Stomach (tissue), 9 donors: ENCODE measurements around the gene GPR62. TPM values are rescaled to one million over a fixed set of nuclear protein-coding genes. Genes with fewer than 3 reads are reported as not detected.

Source experiments
- DNase-seq, 2 donors: peaks; one replicate each; pipeline versions ENCODE4 v3.0.0 to v3.0.0-alpha.2; 2013 to 2019
- H3K27ac ChIP-seq, 5 donors: fragments of 200-600 bp in 4 of 5; sonication (generic) in 4 of 5; one replicate each; pipeline ENCODE4 v1.5.1; 2013 to 2019; ENCODE audit warnings: mild to moderate bottlenecking in 1 of 5, moderate library complexity in 1 of 5
- H3K27me3 ChIP-seq, 3 donors: fragments of 200-600 bp; sonication (generic); one replicate each; pipeline ENCODE4 v1.5.1; 2017 to 2019; ENCODE audit warnings: mixed run types in 1 of 3
- H3K36me3 ChIP-seq, 4 donors: fragments of 200-600 bp; sonication (generic); 1 replicate in 3 of 4; 2 replicates in 1 of 4; pipeline ENCODE4 v1.5.1; 2016 to 2019
- H3K4me1 ChIP-seq, 4 donors: fragments of 200-600 bp; sonication (generic); one replicate each; pipeline ENCODE4 v1.5.1; 2016 to 2019
- H3K4me3 ChIP-seq, 4 donors: fragments of 200-600 bp; sonication (generic) in 3 of 4; one replicate each; pipeline ENCODE4 v1.5.1; 2016 to 2019; ENCODE audit warnings: mild to moderate bottlenecking in 1 of 4
- H3K9me3 ChIP-seq, 4 donors: fragments of 200-600 bp; sonication (generic); one replicate each; pipeline ENCODE4 v1.5.1; 2016 to 2019
- EP300 ChIP-seq: sonication (generic); formaldehyde crosslinking; IDR thresholded peaks from one replicate; pipeline ENCODE4 v1.6.1; 2017; ENCODE audit warnings: antibody characterized with exemption
- POLR2A ChIP-seq, 4 donors: fragments of 450-650 bp; IDR thresholded peaks; one replicate each; pipeline ENCODE4 v1.6.1; 2016; ENCODE audit warnings: antibody characterized with exemption in 4 of 4, control low read depth in 2 of 4, mild to moderate bottlenecking in 1 of 4, moderate library complexity in 1 of 4
- POLR2AphosphoS5 ChIP-seq, 3 donors: sonication (generic); formaldehyde crosslinking; IDR thresholded peaks; one replicate each; pipeline ENCODE4 v1.6.1; 2016; ENCODE audit warnings: antibody characterized with exemption in 3 of 3
- WGBS, 5 donors: extraction: QIAGEN DNeasy Blood & Tissue Kit in 3 of 5; methylation state at CpG; one replicate each; pipeline versions ENCODE4 v1.1.5 to v1.1.7; 2013 to 2018; 5-methylcytosine and 5-hydroxymethylcytosine counted together
- intact Hi-C: fragments of 100-400 bp; cut with DNase I; formaldehyde crosslinking; loops from one replicate; pipeline ENCODE4 v1.15.1; 2023; ENCODE audit warnings: low total_unique reads
- polyA plus RNA-seq, 3 donors: library from polyadenylated mRNA; stranded (reverse); fragments of 200-250 nt; gene quantifications; one replicate each; pipeline ENCODE4 v1.2.3, GENCODE V29; 2013
- total RNA-seq, 5 donors: library from RNA; depleted of rRNA; stranded (reverse); fragments of >200 nt; gene quantifications; one replicate each; pipeline versions ENCODE4 v1.1.0 to v1.2.3, GENCODE V29; 2014 to 2016
- TF ChIP-seq, protein P1 (sequence below), 7 experiments: fragments of 450-650 bp in 4 of 7; fragments of 200-600 bp in 3 of 7; sonication (generic) in 3 of 7; IDR thresholded peaks; one replicate each; pipeline ENCODE4 v1.5.1; 2016 to 2019; ENCODE audit warnings: antibody characterized with exemption in 7 of 7, control low read depth in 2 of 7, mild to moderate bottlenecking in 1 of 7
- donor health status: healthy with polysubstance abuse.
- donor health status: Bipolar disorder and iron deficiency.
- donor health status: healthy.

Gene GPR62
- total and polyA plus RNA-seq, 8 donors: 0.25 TPM; not detected in 7

DNA sequence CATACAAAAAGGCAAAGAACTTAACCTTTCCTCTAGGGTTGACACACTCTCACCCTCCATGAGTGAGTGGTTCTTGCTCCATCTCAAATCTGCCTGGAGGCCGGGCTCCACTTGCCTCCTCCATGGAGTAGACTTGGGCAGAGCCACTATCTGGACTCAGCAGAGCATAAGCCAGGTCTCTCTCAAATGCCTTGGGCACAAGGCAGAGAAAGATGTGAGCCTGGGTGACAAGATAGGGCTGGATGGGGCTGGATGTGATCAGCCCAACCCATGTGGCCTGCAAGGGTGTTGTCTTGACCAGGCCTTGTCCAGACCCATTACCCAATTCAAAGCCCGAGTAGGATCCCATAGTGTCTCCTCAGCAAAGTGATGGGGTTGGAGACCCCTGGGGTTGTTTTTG is 44.7 kb downstream of the GPR62 start:
- TF ChIP-seq POLR2A (IDR thresholded peaks at IDR 0.05) (no peak), EP300 (no peak), POLR2AphosphoS5 (IDR thresholded peaks at IDR 0.05) (no peak)
- TF ChIP-seq, protein P1, sequence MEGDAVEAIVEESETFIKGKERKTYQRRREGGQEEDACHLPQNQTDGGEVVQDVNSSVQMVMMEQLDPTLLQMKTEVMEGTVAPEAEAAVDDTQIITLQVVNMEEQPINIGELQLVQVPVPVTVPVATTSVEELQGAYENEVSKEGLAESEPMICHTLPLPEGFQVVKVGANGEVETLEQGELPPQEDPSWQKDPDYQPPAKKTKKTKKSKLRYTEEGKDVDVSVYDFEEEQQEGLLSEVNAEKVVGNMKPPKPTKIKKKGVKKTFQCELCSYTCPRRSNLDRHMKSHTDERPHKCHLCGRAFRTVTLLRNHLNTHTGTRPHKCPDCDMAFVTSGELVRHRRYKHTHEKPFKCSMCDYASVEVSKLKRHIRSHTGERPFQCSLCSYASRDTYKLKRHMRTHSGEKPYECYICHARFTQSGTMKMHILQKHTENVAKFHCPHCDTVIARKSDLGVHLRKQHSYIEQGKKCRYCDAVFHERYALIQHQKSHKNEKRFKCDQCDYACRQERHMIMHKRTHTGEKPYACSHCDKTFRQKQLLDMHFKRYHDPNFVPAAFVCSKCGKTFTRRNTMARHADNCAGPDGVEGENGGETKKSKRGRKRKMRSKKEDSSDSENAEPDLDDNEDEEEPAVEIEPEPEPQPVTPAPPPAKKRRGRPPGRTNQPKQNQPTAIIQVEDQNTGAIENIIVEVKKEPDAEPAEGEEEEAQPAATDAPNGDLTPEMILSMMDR (IDR thresholded peaks at IDR 0.05): no peak
- Histone ChIP-seq H3K4me3 (no peak overlapping the region), H3K27ac (no peak overlapping the region), H3K9me3 (no peaks in the 10 kb centered on the region), H3K36me3 (peaks cover under 1 to 3% (median 1%) of the 10 kb centered on the region in 4 donors), H3K4me1 (peaks cover 10 to 20% (median 15%) of the 10 kb centered on the region in 4 donors), H3K27me3 (peaks cover 0 to 7% (median 0%) of the 10 kb centered on the region in 3 donors)
- 61 to 96% (median 91%) methylated on average over 1 to 2 of the region's 2 CpGs for WGBS, 5 donors
- DNase-seq: no peak
- intact Hi-C loops: loop anchor here (5.0 kb wide), 2 partner anchors 122 to 142 kb away; no protein-coding TSS in a partner anchor

GRCh38 chr3:52001443-52001974 is 46.3 kb downstream of the GPR62 start:
- Histone ChIP-seq H3K27ac (no peak overlapping the region), H3K36me3 (no peaks in the 10 kb centered on the region), H3K27me3 (peaks cover 0 to 7% (median 0%) of the 10 kb centered on the region in 3 donors), H3K4me1 (peaks cover 20 to 25% (median 23%) of the 10 kb centered on the region in 4 donors), H3K9me3 (no peaks in the 10 kb centered on the region), H3K4me3 (no peak overlapping the region)
- peak; percentile 80 to 93 for DNase-seq
- intact Hi-C loops: loop anchor here (5.0 kb wide), 2 partner anchors 121 to 141 kb away; no protein-coding TSS in a partner anchor
- WGBS, 5 donors: 0 to 3% (median 0%) methylated on average over 9 to 18 of the region's 18 CpGs
- TF ChIP-seq POLR2AphosphoS5 (IDR thresholded peaks at IDR 0.05) (peak in 1 of 3 donors; percentile 19), POLR2A (IDR thresholded peaks at IDR 0.05) (no peak)
- TF ChIP-seq, protein P1 (IDR thresholded peaks at IDR 0.05): peak in 5 of 7 experiments; percentile 67 to 95 (median 90)

DNA sequence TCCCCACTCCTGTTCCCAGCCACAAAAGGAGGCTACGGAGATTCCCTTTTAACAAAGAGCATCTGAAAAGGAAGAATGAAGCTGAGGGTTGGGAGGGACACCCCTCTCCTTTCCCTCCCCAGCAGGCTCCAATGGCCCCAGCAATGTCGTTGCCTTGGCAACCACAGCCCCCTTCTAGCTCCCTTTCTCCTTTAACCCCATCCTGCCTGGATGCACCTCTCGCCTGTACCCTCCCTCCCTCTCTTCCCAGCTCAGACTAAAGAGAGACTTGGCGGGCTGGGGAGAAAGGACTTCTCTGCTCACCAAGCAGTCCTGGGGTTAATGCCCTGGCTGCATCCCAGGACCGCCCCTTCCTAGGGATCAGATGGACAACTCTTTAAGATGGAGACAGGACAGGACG is 47.6 kb downstream of the GPR62 start:
- no peak overlapping the region for H3K4me3 ChIP-seq
- no peak overlapping the region for H3K27ac ChIP-seq
- 69 to 78% (median 77%) methylated on average over 6 of the region's 6 CpGs for WGBS, 5 donors
- intact Hi-C loops: loop anchor here (5.0 kb wide), 2 partner anchors 120 to 140 kb away; no protein-coding TSS in a partner anchor
- H3K4me1 ChIP-seq: peaks cover 20 to 24% (median 22%) of the 10 kb centered on the region in 4 donors
- no peaks in the 10 kb centered on the region for H3K36me3 ChIP-seq
- TF ChIP-seq POLR2A (IDR thresholded peaks at IDR 0.05): no peak
- no peak for TF ChIP-seq EP300
- TF ChIP-seq POLR2AphosphoS5 (IDR thresholded peaks at IDR 0.05): no peak
- TF ChIP-seq, protein P1 (IDR thresholded peaks at IDR 0.05): no peak
- DNase-seq: no peak
- peaks cover 0 to 7% (median 0%) of the 10 kb centered on the region in 3 donors for H3K27me3 ChIP-seq
- no peaks in the 10 kb centered on the region for H3K9me3 ChIP-seq

DNA sequence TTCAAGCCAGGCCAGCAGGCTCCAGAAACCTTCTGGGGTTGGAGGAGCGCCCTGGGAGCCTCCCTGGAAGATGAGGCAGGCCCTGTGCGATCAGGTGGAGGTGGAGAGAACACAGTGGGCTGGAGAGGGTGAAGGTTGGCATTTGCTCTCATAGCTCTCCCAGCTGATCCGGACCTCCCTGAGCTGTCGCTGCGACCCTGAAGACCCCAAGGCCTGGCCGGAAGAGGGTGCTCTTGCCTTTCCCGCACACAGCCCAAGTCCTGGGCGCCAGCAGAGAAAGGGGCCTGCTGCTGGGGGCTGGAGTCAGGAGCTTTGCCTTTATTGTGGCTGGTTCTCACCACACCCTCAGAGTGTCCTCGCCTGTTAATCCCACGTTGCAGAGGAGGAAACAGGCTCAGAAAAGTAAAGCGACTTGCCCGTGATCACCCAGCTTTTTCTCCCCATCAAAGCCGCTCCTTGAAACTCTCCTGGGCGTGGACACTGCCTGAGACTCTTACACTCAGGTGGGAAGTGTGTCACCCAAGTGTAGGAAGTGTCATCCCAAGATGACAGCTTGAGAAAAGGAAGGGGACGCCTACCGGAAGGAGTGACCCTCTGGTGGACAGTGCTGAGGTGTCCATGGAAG is 49.1 kb downstream of the GPR62 start:
- H3K36me3 ChIP-seq: no peaks in the 10 kb centered on the region
- H3K27ac ChIP-seq: peak overlapping the region in 1 of 5 donors; percentile 36
- TF ChIP-seq POLR2A (IDR thresholded peaks at IDR 0.05) (no peak), EP300 (no peak)
- TF ChIP-seq, protein P1 (IDR thresholded peaks at IDR 0.05): peak in 1 of 7 experiments; percentile 17
- H3K4me3 ChIP-seq: no peak overlapping the region
- 52 to 67% (median 58%) methylated on average over 16 of the region's 16 CpGs for WGBS, 5 donors
- no peaks in the 10 kb centered on the region for H3K9me3 ChIP-seq
- intact Hi-C loops: loop anchor here (5.0 kb wide), 2 partner anchors 118 to 138 kb away; no protein-coding TSS in a partner anchor
- H3K27me3 ChIP-seq: no peaks in the 10 kb centered on the region
- peaks cover 20 to 24% (median 22%) of the 10 kb centered on the region in 4 donors for H3K4me1 ChIP-seq
- DNase-seq: peak in 1 of 2 donors; percentile 87
